HG03064 (cell line): ENCODE measurements around the gene KIAA1671.

Experiments
- ATAC-seq: cut with Tn5 transposase; IDR thresholded peaks from one replicate; pipeline ENCODE4 v1.9.1; 2021; ENCODE audit warnings: low read depth; ENCODE audit not compliant: unreplicated experiment

Gene KIAA1671

DNA sequence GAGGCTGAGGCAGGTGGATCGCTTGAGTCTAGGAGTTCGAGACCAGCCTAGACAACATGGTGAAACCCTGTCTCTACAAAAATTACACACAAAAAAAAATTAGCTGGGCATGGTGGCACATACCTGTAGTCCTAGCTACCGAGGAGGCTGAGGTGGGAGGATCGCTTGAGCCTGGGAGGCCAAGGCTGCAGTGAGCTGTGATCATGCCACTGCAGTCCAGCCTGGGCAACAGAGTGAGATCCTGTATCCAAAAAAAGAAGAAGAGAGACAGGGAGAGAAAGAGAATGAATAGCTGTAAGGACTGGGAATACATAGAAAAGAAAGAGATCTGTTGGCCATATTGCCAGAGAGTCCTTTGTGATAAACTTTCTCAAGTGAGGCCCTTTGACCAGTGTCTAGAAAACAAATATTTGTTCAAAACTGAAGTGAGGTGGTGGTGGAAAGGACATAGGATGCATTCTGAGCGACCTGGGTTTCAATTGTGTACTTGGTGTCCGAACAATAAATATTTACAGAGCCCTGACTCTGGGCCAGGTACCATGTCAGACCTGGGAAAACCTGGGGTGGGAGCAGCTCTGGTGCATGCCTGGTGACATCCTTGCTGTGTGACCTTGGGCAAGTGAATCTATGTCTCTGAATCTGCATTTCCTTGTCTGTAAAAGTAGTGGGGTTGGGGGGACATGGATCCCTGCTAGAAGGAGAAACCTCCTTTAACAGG lies 157.5 kb downstream of the KIAA1671 start:
- ATAC-seq = no peak

DNA sequence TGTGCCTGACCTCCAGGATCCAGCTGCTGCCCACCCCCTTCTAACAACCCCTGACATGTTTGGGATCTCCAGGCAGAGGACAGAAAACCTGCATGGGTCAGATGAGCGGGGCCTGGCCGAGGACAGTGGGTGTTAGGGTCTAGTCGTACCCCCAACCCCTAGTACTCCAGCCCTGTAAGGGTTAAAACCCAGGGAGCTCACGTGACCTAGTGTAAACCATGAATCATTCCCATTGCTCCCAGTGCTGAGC lies 158.0 kb downstream of the KIAA1671 start:
- ATAC-seq = no peak

DNA sequence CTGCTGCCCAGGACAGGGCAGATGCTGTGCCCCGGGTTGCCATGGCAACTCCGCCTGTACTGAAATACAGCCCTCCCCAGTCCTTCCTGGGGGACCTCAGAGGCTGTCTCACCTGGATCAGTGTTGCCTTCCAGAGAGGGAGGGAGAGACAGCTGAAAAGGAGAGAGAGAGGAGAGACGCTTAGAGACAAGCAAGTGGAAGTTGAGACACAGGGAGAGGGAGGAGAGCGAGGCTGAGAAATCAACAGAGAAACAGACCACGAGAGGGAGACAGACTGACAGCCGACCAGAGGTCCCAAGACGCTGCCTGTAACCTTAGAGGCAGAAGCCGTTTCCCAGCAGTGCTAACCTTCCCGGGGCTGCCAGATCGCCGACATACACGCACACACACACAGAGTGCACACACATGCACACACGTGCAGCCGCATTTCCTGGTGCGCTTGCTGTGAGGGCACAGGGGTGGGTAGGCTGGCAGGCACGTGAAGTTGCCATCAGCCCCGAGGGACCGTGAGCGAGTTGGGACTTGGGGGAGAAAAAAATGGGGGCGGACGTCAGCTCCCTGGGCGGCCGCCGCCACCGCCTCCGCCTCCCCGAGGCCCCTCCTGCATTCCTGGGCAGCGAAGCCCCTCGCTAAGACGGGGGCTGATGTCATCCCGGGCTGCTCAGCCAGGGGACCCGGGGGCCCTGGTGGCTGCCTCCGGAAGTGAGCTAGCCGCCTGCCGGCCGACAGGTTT lies 158.5 kb downstream of the KIAA1671 start:
- ATAC-seq = no peak

DNA sequence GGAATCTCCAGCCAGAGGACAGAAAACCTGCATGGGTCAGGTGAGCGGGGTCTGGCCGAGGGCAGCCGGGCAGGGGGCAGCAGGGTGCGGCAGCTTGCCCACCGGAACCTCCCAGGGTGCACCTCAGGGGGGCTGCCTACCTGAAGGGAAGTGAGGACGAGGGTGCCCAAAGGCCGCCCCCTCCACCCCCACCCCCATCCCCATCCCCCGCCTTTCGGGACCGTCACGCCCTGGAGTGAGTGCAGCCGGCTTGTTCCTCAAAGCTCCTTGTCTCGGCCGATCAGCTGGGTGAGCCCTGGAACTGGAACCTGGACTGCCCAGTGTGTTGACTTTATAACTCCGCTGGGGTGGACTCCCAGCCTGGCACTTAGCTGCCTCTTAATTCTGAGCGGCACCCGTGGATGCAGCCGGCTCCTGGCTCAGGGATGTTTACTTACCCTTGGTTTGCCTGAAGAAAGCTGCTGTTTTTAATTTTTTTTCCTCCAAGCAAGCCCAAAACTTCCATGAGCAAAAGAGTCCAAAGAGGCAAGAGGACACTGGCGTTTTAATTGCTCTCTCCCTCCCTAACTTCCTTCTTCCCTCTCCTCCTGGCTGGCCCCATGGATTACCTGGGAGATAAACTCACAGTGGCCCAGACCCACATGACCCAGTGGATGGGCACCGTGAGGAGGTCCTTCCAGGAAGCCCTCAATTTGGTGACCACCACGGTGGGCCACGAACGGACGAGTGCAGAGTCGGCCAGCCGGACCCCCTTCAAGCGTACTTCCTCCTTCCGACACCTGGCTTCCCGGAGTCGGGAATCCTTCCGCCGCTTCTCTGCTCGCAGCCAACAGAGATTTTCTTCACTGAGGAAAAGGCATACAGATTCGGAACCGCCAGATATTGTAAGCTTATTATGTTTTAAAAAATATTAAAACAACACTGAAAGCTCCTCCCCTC lies 159.3 kb downstream of the KIAA1671 start:
- ATAC-seq = no peak

DNA sequence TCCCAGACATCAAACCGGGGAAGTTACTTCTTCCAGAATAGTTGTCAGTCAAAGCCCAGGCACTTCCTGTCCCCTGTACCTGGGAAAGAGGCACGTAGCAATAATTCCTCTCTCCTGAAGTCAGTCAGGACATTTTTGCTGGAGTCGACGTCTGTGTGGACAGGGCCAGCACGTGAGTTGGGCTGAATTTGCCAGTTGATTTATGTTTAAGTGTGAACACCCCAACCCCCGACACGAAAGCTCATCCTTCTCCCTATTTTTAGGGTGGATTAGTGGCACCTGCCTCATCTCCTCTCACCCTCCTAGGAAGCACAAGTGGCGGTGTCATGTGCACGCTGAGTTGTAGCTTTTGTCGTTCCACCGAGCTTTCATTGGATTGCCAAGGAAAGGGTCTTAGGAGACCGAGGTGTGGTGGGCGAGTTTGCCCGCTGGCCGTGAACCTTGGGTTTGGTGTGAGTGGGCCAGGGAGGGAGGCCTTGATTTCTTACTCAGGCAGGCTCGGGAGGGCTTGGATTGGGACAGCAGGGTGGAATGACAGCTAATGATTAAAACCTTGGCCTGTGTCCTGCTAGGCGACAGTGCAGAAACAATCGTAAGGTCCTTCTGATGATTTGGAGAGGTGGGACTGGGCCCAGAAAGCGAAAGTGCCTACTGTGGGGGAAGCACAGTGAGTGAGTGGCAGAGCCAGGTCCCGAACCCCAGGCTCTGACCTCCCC lies 160.2 kb downstream of the KIAA1671 start:
- ATAC-seq = no peak

DNA sequence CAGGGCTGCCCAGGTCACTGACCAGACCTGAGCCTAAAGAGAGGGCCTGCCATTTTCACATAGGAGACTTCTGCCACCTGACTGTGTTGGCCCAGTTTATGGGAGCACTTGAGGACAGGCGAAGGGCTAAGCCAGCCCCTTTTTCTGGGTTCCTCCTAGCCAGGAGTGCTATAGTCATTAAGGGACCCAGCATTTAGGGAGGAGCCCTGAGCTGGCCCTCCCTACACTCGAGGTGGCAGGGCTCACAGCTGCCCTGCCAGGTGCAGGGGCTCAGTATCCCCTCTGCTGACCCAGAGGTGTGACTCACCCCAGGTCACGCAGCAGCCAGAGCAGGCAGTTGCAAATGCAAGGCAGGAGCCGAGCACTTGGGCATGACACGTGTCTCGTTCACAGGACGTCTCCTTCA lies 160.8 kb downstream of the KIAA1671 start:
- no peak for ATAC-seq

DNA sequence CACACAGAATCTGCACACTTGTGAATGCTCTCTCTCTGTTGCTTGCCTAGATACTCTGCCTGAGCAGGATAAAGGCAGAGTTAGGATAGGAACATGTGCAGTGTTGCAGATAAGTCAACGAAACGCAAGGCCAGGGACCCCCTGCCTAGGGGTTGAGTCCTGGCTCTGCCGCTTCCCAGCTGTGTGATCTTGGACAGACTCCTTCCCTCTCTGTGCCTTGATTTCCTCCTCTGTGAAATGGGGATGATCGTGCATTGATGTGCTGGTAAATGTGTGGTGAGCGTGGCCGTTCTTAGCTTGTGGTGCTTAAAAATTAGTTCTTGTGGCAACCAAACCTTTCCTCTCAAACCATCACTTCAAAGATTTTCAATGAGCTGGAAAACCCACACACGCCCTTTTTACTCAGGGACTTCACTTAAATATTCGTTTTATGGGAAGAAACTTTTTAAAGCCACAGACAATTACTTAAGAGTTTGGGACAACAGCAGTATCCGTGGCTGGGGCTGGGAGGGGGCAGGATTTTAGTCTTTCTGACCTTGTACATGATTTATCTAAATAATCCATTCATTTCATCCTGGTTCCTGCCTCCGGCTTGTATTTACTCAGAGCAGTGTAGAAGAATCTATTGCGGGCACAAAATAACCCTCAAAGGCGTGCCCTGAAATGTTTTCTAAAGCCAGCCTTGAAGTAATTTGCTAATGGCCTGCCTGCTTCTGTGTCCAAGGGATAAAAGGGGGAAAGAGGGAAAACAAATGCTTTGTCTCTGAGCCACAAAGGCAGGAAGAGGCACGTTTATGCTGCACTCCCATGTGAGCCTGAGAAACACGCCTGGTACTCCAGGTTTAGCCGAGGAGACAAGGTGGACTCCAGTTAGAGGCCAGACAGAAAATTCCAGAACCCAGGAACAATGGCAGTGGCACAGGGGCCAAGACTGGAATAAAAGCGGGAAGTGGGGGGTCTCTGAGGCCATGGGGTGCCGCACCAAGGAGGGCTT lies 162.2 kb downstream of the KIAA1671 start:
- ATAC-seq = no peak

DNA sequence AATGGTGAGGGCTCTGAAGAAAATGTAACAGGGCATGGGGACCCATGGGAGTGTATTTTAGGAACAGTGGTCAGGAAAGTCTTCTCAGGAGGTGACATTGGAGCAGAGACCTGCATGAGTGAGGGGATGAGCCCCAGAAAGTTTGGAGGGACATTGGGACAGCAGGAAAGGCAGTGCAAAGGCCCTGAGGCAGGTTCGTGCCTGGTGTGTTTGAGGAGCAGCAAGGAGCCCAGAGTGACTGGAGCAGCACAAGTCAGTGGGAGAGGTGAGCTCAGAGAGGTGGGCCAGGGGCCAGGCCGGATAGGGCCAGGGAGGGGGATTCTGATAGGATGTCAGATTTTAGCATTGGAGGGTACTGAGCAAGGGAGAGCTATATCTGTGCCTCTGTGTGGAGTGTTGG lies 167.1 kb downstream of the KIAA1671 start:
- ATAC-seq = no peak

DNA sequence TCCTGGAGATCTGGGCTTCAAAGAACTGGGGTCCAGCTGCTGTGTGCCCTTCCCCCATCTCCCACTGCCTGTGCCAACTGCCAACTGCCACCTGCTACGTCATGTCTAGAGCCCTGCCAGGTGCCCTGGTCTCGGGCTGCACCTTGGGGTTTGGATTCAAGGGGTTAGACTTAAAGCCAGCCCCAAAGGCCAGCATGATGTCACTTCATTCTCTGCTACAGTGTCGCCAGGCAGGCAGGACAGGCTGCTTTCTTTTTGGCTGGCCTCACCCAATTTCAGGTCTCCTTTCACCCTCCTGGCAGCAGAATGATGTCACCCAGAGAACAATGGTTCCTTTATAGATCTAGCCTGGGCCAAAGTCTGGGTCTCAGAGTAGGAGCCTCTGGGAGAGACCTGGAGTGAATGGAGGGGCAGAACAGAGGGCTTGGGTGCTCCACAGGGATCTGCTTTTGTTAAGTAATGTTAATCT lies 167.6 kb downstream of the KIAA1671 start:
- no peak for ATAC-seq

DNA sequence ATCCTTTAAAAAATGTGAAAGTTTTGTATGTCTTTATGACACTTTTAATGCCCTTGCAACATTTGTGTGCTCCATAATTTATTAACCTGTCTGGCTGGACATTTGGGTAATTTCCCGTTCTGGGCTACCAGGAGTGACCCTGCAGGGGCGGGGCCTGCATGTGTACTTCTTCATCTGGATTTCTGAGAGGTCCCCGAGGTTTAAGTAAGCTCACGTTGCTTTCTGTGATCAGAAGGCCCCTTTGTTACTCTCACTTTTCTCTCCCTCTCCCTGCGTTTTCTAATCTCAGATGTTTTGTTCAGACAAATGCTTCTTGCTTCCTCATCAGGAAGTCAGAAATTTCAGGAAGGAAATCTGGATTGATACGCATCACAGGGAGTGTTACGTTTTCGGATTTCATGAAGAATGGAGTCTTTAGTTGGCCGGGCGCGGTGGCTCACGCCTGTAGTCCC lies 168.3 kb downstream of the KIAA1671 start:
- ATAC-seq = no peak

DNA sequence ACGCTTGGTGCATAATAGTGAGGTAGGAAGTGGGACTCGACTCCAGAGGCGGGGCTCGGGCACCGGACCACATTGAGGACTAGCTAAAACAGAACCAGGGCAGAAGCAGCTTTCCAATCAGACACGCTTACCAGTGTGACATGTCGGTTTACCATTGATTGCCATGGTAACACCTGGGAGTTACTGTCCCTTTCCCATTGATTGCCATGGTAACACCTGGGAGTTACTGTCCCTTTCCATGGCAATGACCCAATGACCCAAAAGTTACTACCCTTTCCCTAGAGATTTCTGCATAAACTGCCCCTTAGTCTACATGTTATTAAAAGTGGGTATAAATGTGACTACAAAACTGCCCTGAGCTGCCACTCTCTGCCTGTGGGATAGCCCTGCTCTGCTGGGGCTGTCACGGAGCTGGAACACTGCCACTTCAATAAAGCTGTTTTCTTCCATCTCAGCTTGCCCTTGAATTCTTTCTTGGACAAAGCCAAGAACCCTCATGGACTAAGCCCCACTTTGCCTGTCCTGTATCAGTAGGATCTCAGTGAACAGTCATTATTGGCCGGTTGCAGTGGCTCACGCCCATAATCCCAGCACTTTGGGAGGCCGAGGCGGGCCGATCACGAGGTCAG lies 169.7 kb downstream of the KIAA1671 start:
- no peak for ATAC-seq

DNA sequence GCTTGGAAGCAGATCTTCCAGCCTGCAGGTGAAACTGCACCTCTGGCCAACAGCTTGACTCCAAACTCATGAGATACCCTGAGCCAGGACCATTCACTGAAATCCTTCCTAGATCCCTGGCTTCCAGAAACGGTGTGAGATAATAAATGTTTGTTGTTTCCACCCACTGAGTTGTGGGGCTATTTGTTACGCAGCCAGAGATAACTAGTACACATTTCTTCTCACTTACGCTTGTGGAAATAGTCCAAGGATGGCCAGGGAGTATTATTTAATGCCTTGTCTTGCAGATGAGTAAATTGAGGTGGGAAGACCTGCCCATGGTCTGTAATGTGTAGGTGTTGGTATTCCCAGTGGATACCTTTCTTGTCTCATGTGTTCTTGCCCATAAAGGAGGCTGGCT lies 171.2 kb downstream of the KIAA1671 start:
- ATAC-seq = no peak

DNA sequence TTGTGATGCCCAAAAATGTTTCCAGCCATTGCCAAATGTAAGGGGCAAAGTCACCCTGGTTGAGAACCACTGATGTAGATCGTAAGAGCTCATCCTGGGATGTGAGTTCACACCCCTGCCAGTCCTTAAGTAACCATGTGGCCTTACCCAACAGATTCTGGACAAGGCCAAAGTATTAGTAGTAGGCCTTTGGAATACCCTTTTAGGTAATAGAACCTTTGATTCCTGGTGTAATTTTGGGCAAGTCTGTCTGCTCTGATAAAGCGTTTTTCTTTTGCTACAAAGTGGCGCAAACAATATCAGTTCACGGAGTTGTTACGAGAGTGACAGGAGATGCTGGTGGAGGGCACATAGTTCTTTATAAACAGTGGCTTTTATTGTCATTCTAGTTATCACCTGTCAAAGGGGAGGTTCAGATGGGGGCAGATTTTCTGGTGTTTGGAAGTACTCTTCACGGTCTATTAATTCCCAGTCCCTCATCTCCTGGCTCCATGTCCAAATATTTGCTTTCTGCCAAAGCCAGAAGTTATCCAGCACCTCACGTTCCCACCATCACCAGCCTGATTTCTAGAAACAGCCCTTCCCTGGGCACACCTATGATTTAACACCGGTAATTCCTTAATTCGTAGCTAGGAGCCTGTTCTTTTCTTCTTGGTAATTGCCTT lies 173.3 kb downstream of the KIAA1671 start:
- ATAC-seq = no peak

DNA sequence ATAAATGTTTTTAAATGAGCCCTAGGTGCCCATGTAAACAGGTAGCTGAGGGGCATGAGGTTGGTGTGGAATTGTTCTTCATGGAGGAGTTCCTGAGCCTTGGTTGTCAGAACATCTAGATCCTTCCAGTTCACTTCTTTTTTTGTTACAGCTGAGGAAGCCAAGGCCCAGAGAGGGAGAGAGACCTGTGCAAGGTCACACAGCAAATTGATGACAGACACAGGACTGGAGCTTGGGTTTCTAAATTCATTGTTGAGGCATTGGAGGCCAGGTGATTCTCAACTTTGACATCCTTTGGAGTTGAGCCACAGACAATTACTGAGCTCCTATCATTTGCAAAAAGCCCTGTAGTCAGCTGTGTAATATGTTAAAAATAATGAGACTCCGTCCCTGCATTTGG lies 174.0 kb downstream of the KIAA1671 start:
- ATAC-seq = no peak

DNA sequence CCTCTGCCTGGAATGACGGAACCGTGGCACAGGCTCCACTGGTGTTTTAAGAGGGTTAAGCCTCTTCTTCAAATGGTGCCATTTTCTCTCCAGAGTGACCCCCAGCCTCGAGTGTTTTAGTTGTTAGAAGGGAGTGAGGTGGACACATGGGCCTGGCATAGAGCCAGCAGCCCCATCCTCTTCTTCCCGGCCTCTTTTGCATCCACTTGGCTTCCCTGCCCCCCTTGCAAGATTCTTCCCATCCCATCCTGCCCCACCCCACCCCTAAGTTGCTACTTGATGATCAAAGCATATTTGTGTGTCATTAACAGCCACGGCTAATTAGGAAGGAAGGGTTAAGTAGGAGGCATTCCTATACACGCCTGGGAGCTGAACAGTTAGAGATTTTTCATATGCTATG lies 174.8 kb downstream of the KIAA1671 start:
- no peak for ATAC-seq

DNA sequence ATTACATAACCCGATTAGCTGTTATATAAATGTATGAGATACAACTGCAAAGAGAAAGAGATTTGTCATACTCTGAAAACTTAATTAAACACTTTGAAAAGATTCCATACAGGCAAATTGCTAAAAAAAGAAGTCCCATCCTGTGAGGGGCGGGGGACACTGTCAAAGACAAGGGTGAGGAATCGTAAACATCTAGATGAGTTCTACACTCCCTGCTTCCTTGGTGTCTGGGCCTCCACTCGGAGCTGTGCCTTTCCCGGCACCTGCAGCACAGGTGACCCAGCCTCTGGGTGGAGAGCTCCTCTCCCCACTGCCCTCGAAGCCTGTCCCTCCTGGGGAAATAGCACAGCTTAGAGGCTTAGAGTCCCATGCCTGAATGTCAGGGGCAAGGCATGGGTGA lies 177.9 kb downstream of the KIAA1671 start:
- ATAC-seq = no peak

DNA sequence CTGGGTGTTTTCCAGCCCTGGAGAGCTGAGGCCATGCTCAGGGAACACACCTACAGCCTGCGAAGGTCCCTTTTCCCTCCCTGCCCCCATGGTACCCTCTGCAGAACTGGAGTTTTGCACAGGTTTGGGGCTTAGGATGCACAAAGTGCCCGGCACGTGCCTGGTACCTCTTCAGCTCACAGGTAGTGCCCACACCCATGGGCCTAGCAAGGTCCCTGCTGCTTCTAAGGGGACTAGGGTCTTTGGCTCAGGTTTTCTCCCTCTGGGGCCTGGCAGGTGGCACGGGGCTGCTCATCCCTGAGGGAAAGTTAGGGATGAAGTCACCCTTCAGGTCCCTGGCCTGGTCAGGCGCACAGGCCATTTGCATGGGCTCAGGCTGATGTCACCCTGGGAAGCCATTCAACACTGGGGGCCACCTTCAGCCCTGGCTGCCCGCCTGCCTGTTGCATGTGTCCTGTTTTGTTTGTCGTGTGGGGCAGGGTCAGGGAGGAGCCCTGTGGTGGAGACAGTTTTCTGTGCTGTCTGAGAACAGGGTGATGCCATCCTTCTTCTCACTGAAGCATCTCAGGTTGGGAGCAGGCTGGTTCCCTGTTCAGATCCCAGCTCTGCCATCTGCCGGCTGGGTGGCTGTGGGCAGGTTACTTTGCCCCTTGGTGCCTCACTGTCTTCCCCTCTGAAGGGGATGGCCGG lies 178.8 kb downstream of the KIAA1671 start:
- no peak for ATAC-seq

DNA sequence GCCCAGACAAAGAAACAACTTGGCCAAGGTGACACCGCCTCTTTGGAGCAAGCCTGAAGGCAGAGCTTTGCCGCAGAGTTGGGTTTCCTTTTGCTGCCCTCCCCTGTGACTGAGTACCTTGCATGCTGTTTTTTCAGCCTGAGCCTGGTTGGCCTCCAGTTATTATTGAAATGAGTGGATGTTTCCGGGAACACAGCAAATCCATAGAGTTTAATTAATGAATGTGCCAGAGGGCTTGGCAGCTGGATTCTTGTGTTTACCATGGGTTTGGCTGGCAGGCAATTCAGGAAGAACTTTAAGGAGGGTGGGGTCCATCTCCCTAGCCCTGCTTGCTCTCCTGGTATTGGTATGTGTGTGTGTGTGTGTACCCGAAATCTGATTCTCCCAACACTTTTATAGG lies 181.5 kb downstream of the KIAA1671 start:
- no peak for ATAC-seq
